Caki2 (cell line): Measurements from ENCODE around the gene ODC1. TPM values are rescaled to one million over a fixed set of nuclear protein-coding genes. Genes with fewer than 3 reads are reported as not detected.
A peak's percentile ranks its signal among the peaks of the same experiment; 100 is the strongest.
"Not testable (repeated sequence)": the region's sequence is repeated elsewhere in the genome, so short reads cannot be mapped to it uniquely, and the experiment has no call there.

Experiments used
- DNase-seq: peaks from one replicate; pipeline ENCODE4 v3.0.0-alpha.2; 2015; ENCODE audit warnings: low read depth
- in situ Hi-C: cut with HindIII; loops from 2 replicates; pipeline ENCODE4 v1.10.0; 2016; ENCODE audit warnings: low sequenced_read_pairs, low pct_unique_long_range_greater_than_20kb, mixed read lengths
- total RNA-seq: library from RNA; depleted of rRNA; stranded (reverse); fragments of >200 nt; shearing (Covaris generic); gene quantifications from 2 replicates; pipeline ENCODE4 v1.2.3, GENCODE V29; 2014; ENCODE audit warnings: low replicate concordance; rRNA removed

The ODC1 gene
- total RNA-seq, result 212 and 233 TPM in 2 replicates

GRCh38 chr2:10447895-10448575 is at the start of gene ODC1:
Gene ODC1 (minus strand): TSS chr2:10448327. CDS start chr2:10445032, 3,295 bp downstream.
- in situ Hi-C loops, result no loop called here
- peak; percentile 95 for DNase-seq

- DNase-seq, result peak; percentile 87
- in situ Hi-C loops, result no loop called here
These were observed 49.7 kb upstream of the ODC1 start for GRCh38 chr2:10497797-10498251.

- in situ Hi-C loops, result no loop called here
These were observed 47.8 kb upstream of the ODC1 start for GRCh38 chr2:10495988-10496313.

GRCh38 chr2:10495311-10495987 is 47.3 kb upstream of the ODC1 start:
- in situ Hi-C loops, result no loop called here
- no peak for DNase-seq

More at GRCh38 chr2:10495988-10496313, 47.8 kb upstream of the ODC1 start:
- DNase-seq, result no peak

- DNase-seq, result no peak
- in situ Hi-C loops, result no loop called here
These were observed 46.4 kb upstream of the ODC1 start for GRCh38 chr2:10494351-10495066.

- in situ Hi-C loops, result no loop called here
These were observed 45.6 kb upstream of the ODC1 start for GRCh38 chr2:10493634-10494281.

GRCh38 chr2:10493075-10493633 is 45.0 kb upstream of the ODC1 start:
- DNase-seq, result no peak
- in situ Hi-C loops, result no loop called here

More at GRCh38 chr2:10493634-10494281, 45.6 kb upstream of the ODC1 start:
- peak; percentile 99 for DNase-seq

- peak; percentile 78 for DNase-seq
- in situ Hi-C loops, result no loop called here
These were observed 42.7 kb upstream of the ODC1 start for GRCh38 chr2:10490806-10491291.

GRCh38 chr2:10489842-10490555 is 41.9 kb upstream of the ODC1 start:
- no peak for DNase-seq
- in situ Hi-C loops, result no loop called here

- DNase-seq, in situ Hi-C loops: not testable (repeated sequence)
These were observed 40.0 kb upstream of the ODC1 start for GRCh38 chr2:10488142-10488541.

- in situ Hi-C loops, result not testable (repeated sequence)
These were observed 39.6 kb upstream of the ODC1 start for GRCh38 chr2:10487741-10488104.

GRCh38 chr2:10487081-10487740 is 39.1 kb upstream of the ODC1 start:
- peak; percentile 86 for DNase-seq

More at GRCh38 chr2:10487741-10488104, 39.6 kb upstream of the ODC1 start:
- DNase-seq, result not testable (repeated sequence)

GRCh38 chr2:10486601-10487079 is 38.5 kb upstream of the ODC1 start:
- DNase-seq, result no peak
- in situ Hi-C loops, result no loop called here

More at GRCh38 chr2:10487081-10487740, 39.1 kb upstream of the ODC1 start:
- in situ Hi-C loops, result no loop called here

- DNase-seq, result no peak
- in situ Hi-C loops, result no loop called here
These were observed 38.0 kb upstream of the ODC1 start for GRCh38 chr2:10486091-10486490.

- no peak for DNase-seq
- in situ Hi-C loops, result no loop called here
These were observed 34.8 kb upstream of the ODC1 start for GRCh38 chr2:10482913-10483312.

GRCh38 chr2:10482460-10482859 is 34.3 kb upstream of the ODC1 start:
- no peak for DNase-seq
- in situ Hi-C loops, result no loop called here

GRCh38 chr2:10481666-10482157 is 33.6 kb upstream of the ODC1 start:
- DNase-seq, result no peak
- in situ Hi-C loops, result no loop called here
